ENCODE data around the gene ATG3. TPM values are rescaled to one million over a fixed set of nuclear protein-coding genes. Genes with fewer than 3 reads are reported as not detected.
A peak's percentile ranks its signal among the peaks of the same experiment; 100 is the strongest.
"Not testable (repeated sequence)": the region's sequence is repeated elsewhere in the genome, so short reads cannot be mapped to it uniquely, and the experiment has no call there.

The ATG3 gene
- total and polyA plus RNA-seq, 7 experiments from 2014 or later: 35.1 to 75.8 (median 61.3) TPM

GRCh38 chr3:112500621-112501020 is 61.1 kb downstream of the ATG3 start:
- CTCF ChIA-PET: interaction anchor here (1.5 to 2.0 kb wide), 2 partner anchors 16 to 36 kb away, joined by 3 to 5 read pairs; no protein-coding TSS in a partner anchor
- ATAC-seq (no peak), DNase-seq (no peak)
- H3K36me3 Mint-ChIP-seq: peaks cover 0 to 13% (median 6%) of the 10 kb centered on the region in 5 donors
- Histone ChIP-seq H3K36me3 (ENCODE audit: control insufficient read depth in 2 of 3, insufficient read depth in 3 of 3, low read length in 3 of 3) (no peaks in the 10 kb centered on the region), H3K9me3 (ENCODE audit: control insufficient read depth in 2 of 3, low read length in 3 of 3) (no peaks in the 10 kb centered on the region), H3K27ac (ENCODE audit: low read depth, low read length) (peak overlapping the region; percentile 20), H3K4me1 (ENCODE audit: control insufficient read depth in 2 of 2, insufficient read depth in 2 of 2, low read length in 2 of 2) (peaks cover 5 to 20% of the 10 kb centered on the region in 2 donors), H3K4me3 (ENCODE audit: low read length) (no peak overlapping the region), H3K27me3 (ENCODE audit: control insufficient read depth in 2 of 2, insufficient read depth in 2 of 2, low read length in 2 of 2) (no peaks in the 10 kb centered on the region)
- peak overlapping the region in 5 of 10 donors; percentile 94 to 100 (median 96) for H3K4me3 Mint-ChIP-seq
- POLR2A ChIA-PET: interaction anchor here (0.6 to 4.7 kb wide), 4 partner anchors 11 to 74 kb away, joined by 3 to 30 read pairs (median 4); no protein-coding TSS in a partner anchor
- H3K4me1 Mint-ChIP-seq: peaks cover 26 to 51% (median 43%) of the 10 kb centered on the region in 7 donors
- intact Hi-C loops (cut with micrococcal nuclease): no loop called here
- no peaks in the 10 kb centered on the region for H3K27me3 Mint-ChIP-seq
- peak overlapping the region in 8 of 9 donors; percentile 88 to 99 (median 95) for H3K27ac Mint-ChIP-seq
- no peaks in the 10 kb centered on the region for H3K9me3 Mint-ChIP-seq

GRCh38 chr3:112498914-112499711 is 62.6 kb downstream of the ATG3 start, which contains the start of gene BTLA:
Gene BTLA, minus strand, starts transcription at chr3:112499472. Its CDS starts 114 bp downstream, at chr3:112499358.
- POLR2A ChIA-PET: interaction anchor here (0.6 to 4.7 kb wide), 15 partner anchors 9 to 370 kb away, joined by 3 to 30 read pairs (median 3); partner anchors contain the start of gene CD200
- peak in 7 of 9 donors; percentile 45 to 65 (median 50) for DNase-seq
- Mint-ChIP-seq H3K27ac (peak within 1 kb of the TSS; percentile 88 to 99 (median 94)), H3K27me3 (no peaks in the 10 kb centered on the region), H3K36me3 (peaks cover 4 to 22% (median 12%) of the 10 kb centered on the region in 5 donors), H3K9me3 (peaks cover 0 to 5% (median 1%) of the 10 kb centered on the region in 11 donors), H3K4me1 (peaks cover 34 to 63% (median 55%) of the 10 kb centered on the region in 7 donors), H3K4me3 (peak within 1 kb of the TSS; percentile 85 to 100 (median 97))
- H3K9me3 ChIP-seq (ENCODE audit: control insufficient read depth in 2 of 3, low read length in 3 of 3): no peaks in the 10 kb centered on the region
- intact Hi-C loops (cut with micrococcal nuclease): loop anchor here (1.0 to 10.0 kb wide), 14 partner anchors 7 to 954 kb away; partner anchors contain the start of genes CD200 (in 1 of the 2), CD96 (in 1 of the 2), GTPBP8 (in 1 of the 2) and SLC35A5 (in 1 of the 2)
- peak within 1 kb of the TSS; percentile 68 for H3K27ac ChIP-seq (ENCODE audit: low read depth, low read length)
- peak; percentile 81 for ATAC-seq
- H3K27me3 ChIP-seq (ENCODE audit: control insufficient read depth in 2 of 2, insufficient read depth in 2 of 2, low read length in 2 of 2): no peaks in the 10 kb centered on the region
- no peaks in the 10 kb centered on the region for H3K36me3 ChIP-seq (ENCODE audit: control insufficient read depth in 2 of 3, insufficient read depth in 3 of 3, low read length in 3 of 3)
- CTCF ChIA-PET: interaction anchor here (0.6 to 1.6 kb wide), 7 partner anchors 23 to 388 kb away, joined by 3 to 7 read pairs (median 4); partner anchors contain the start of genes GCSAM and SLC9C1
- H3K4me3 ChIP-seq (ENCODE audit: low read length): peak within 1 kb of the TSS; percentile 80
- peaks cover 14 to 26% of the 10 kb centered on the region in 2 donors for H3K4me1 ChIP-seq (ENCODE audit: control insufficient read depth in 2 of 2, insufficient read depth in 2 of 2, low read length in 2 of 2)

- peak overlapping the region; percentile 88 to 99 (median 93) for H3K27ac Mint-ChIP-seq
- peak overlapping the region; percentile 85 to 100 (median 97) for H3K4me3 Mint-ChIP-seq
- ATAC-seq (no peak), DNase-seq (peak in 1 of 9 donors; percentile 27)
- H3K27me3 Mint-ChIP-seq: no peaks in the 10 kb centered on the region
- intact Hi-C loops (cut with micrococcal nuclease): loop anchor here (1.0 to 10.0 kb wide), 10 partner anchors 8 to 953 kb away; partner anchors contain the start of genes SLC35A5 (in 2 of the 2), CD96 (in 1 of the 2), GTPBP8 (in 1 of the 2) and ZBED2 (in 1 of the 2)
- H3K4me1 Mint-ChIP-seq: peaks cover 37 to 74% (median 64%) of the 10 kb centered on the region in 7 donors
- peaks cover 4 to 28% (median 15%) of the 10 kb centered on the region in 5 donors for H3K36me3 Mint-ChIP-seq
- CTCF ChIA-PET: interaction anchor here (0.6 to 1.6 kb wide), 8 partner anchors 8 to 387 kb away, joined by 3 to 7 read pairs (median 4); partner anchors contain the start of gene SLC9C1
- Histone ChIP-seq H3K27ac (ENCODE audit: low read depth, low read length) (peak overlapping the region; percentile 68), H3K27me3 (ENCODE audit: control insufficient read depth in 2 of 2, insufficient read depth in 2 of 2, low read length in 2 of 2) (no peaks in the 10 kb centered on the region), H3K9me3 (ENCODE audit: control insufficient read depth in 2 of 3, low read length in 3 of 3) (no peaks in the 10 kb centered on the region), H3K4me1 (ENCODE audit: control insufficient read depth in 2 of 2, insufficient read depth in 2 of 2, low read length in 2 of 2) (peaks cover 14 to 27% of the 10 kb centered on the region in 2 donors), H3K36me3 (ENCODE audit: control insufficient read depth in 2 of 3, insufficient read depth in 3 of 3, low read length in 3 of 3) (no peaks in the 10 kb centered on the region), H3K4me3 (ENCODE audit: low read length) (peak overlapping the region; percentile 80)
- POLR2A ChIA-PET: interaction anchor here (0.7 to 4.7 kb wide), 13 partner anchors 8 to 395 kb away, joined by 3 to 30 read pairs (median 3); no protein-coding TSS in a partner anchor
- peaks cover 0 to 5% (median 1%) of the 10 kb centered on the region in 11 donors for H3K9me3 Mint-ChIP-seq
These were observed 63.7 kb downstream of the ATG3 start for GRCh38 chr3:112497897-112498548.

GRCh38 chr3:112496366-112497067 is 65.2 kb downstream of the ATG3 start:
- DNase-seq (peak in 4 of 9 donors; percentile 20 to 40 (median 31)), ATAC-seq (peak; percentile 56)
- Histone ChIP-seq H3K27me3 (ENCODE audit: control insufficient read depth in 2 of 2, insufficient read depth in 2 of 2, low read length in 2 of 2) (no peaks in the 10 kb centered on the region), H3K4me1 (ENCODE audit: control insufficient read depth in 2 of 2, insufficient read depth in 2 of 2, low read length in 2 of 2) (peaks cover 21 to 42% of the 10 kb centered on the region in 2 donors), H3K27ac (ENCODE audit: low read depth, low read length) (peak overlapping the region; percentile 65), H3K36me3 (ENCODE audit: control insufficient read depth in 2 of 3, insufficient read depth in 3 of 3, low read length in 3 of 3) (no peaks in the 10 kb centered on the region), H3K4me3 (ENCODE audit: low read length) (peak overlapping the region; percentile 29), H3K9me3 (ENCODE audit: control insufficient read depth in 2 of 3, low read length in 3 of 3) (no peaks in the 10 kb centered on the region)
- H3K4me1 Mint-ChIP-seq: peaks cover 43 to 78% (median 72%) of the 10 kb centered on the region in 7 donors
- CTCF ChIA-PET: interaction anchor here (0.6 to 1.0 kb wide), 2 partner anchors 38 to 165 kb away, joined by 3 read pairs; no protein-coding TSS in a partner anchor
- peak overlapping the region; percentile 68 to 99 (median 90) for H3K27ac Mint-ChIP-seq
- peaks cover 4 to 37% (median 19%) of the 10 kb centered on the region in 5 donors for H3K36me3 Mint-ChIP-seq
- peak overlapping the region; percentile 81 to 96 (median 88) for H3K4me3 Mint-ChIP-seq
- peaks cover 0 to 5% (median 1%) of the 10 kb centered on the region in 11 donors for H3K9me3 Mint-ChIP-seq
- POLR2A ChIA-PET: interaction anchor here (0.6 to 1.4 kb wide), 4 partner anchors 12 to 32 kb away, joined by 3 to 4 read pairs (median 4); no protein-coding TSS in a partner anchor
- no peaks in the 10 kb centered on the region for H3K27me3 Mint-ChIP-seq
- intact Hi-C loops (cut with micrococcal nuclease): loop anchor here (2.0 to 10.0 kb wide), 7 partner anchors 66 to 952 kb away; partner anchors contain the start of genes CD96 (in 1 of the 2), GTPBP8 (in 1 of the 2), SLC35A5 (in 1 of the 2) and ZBED2 (in 1 of the 2)

GRCh38 chr3:112494448-112494767 is 67.4 kb downstream of the ATG3 start:
- H3K36me3 ChIP-seq (ENCODE audit: control insufficient read depth in 2 of 3, insufficient read depth in 3 of 3, low read length in 3 of 3); CTCF ChIA-PET; H3K27ac ChIP-seq (ENCODE audit: low read depth, low read length); DNase-seq; ATAC-seq; H3K27me3 ChIP-seq (ENCODE audit: control insufficient read depth in 2 of 2, insufficient read depth in 2 of 2, low read length in 2 of 2); H3K9me3 ChIP-seq (ENCODE audit: control insufficient read depth in 2 of 3, low read length in 3 of 3); H3K27me3 Mint-ChIP-seq; H3K4me3 ChIP-seq (ENCODE audit: low read length): not testable (repeated sequence)
- peak overlapping the region; percentile 55 to 99 (median 81) for H3K27ac Mint-ChIP-seq
- intact Hi-C loops (cut with micrococcal nuclease): loop anchor here (10.0 kb wide), 3 partner anchors 830 to 950 kb away; partner anchors contain the start of genes CD96 (in 1 of the 2) and ZBED2 (in 1 of the 2)
- peaks cover 21 to 48% of the 10 kb centered on the region in 2 donors for H3K4me1 ChIP-seq (ENCODE audit: control insufficient read depth in 2 of 2, insufficient read depth in 2 of 2, low read length in 2 of 2)
- peak overlapping the region; percentile 20 to 96 (median 60) for H3K4me3 Mint-ChIP-seq
- POLR2A ChIA-PET: interaction anchor here (0.6 to 1.1 kb wide), 4 partner anchors 11 to 518 kb away, joined by 3 to 4 read pairs (median 4); no protein-coding TSS in a partner anchor
- H3K36me3 Mint-ChIP-seq: peaks cover 4 to 47% (median 19%) of the 10 kb centered on the region in 5 donors
- H3K9me3 Mint-ChIP-seq: peaks cover 0 to 10% (median 1%) of the 10 kb centered on the region in 11 donors
- peaks cover 48 to 81% (median 76%) of the 10 kb centered on the region in 7 donors for H3K4me1 Mint-ChIP-seq

Measured in naive thymus-derived CD4-positive, alpha-beta T cell (primary cell).